Panc1 (cell line): ENCODE measurements around the gene PDHA1. TPM values are rescaled to one million over a fixed set of nuclear protein-coding genes. Genes with fewer than 3 reads are reported as not detected.

Experiments
- ATAC-seq: fragments of 200-7000 bp; cut with Tn5 transposase; 2 replicates; pipeline ENCODE4 v1.9.1; 2020; ENCODE audit warnings: mild to moderate bottlenecking, moderate library complexity
- BruUV-seq: library from RNA; stranded (reverse); fragments of 400-500 nt; replicated peaks from 2 replicates; lab custom pipeline; 2021; lab: Mats Ljungman, UMichigan
- CTCF ChIA-PET: fragments of 300-600 bp; sonication (Branson Sonifier 250); formaldehyde crosslinking; loops from one replicate; lab custom pipeline; 2022; ENCODE audit warnings: antibody characterized with exemption; lab: Charles Lee
- POLR2A ChIA-PET: fragments of 300-600 bp; sonication (Branson Sonifier 250); formaldehyde crosslinking; loops from one replicate; lab custom pipeline; 2022; ENCODE audit warnings: antibody characterized with exemption; lab: Charles Lee
- DNase-seq: peaks from one replicate; pipeline ENCODE4 v3.0.0-alpha.2; 2010; ENCODE audit warnings: low read depth, low spot score
- H3K27ac ChIP-seq: 2 replicates; pipeline ENCODE4 v1.5.1; 2011; ENCODE audit warnings: mild to moderate bottlenecking, low read length, inconsistent platforms
- H3K27me3 ChIP-seq: fragments of 200-500 bp; sonication (Bioruptor generic); 2 replicates; pipeline ENCODE4 v1.6.0; 2014; ENCODE audit warnings: low read length, inconsistent platforms; ENCODE audit not compliant: control insufficient read depth, insufficient read depth
- H3K36me3 ChIP-seq: fragments of 200-500 bp; sonication (Bioruptor generic); 2 replicates; pipeline ENCODE4 v1.5.1; 2014; ENCODE audit warnings: inconsistent platforms, mild to moderate bottlenecking, low read length, moderate library complexity; ENCODE audit not compliant: control insufficient read depth, insufficient read depth
- H3K4me1 ChIP-seq: 2 replicates; pipeline ENCODE4 v1.5.1; 2011; ENCODE audit warnings: inconsistent platforms, mild to moderate bottlenecking, low read length, moderate library complexity; ENCODE audit not compliant: control insufficient read depth, insufficient read depth
- H3K4me3 ChIP-seq, 2 experiments: 2 replicates each; pipeline ENCODE4 v1.5.1; 2011 to 2012; ENCODE audit warnings: low read depth in 2 of 2, low read length in 2 of 2, mild to moderate bottlenecking in 2 of 2, inconsistent platforms in 1 of 2, moderate library complexity in 1 of 2
- H3K9me3 ChIP-seq: fragments of 200-500 bp; sonication (Bioruptor generic); 2 replicates; pipeline ENCODE4 v1.5.1; 2014; ENCODE audit warnings: low read depth, mild to moderate bottlenecking, inconsistent platforms, low read length, moderate library complexity; ENCODE audit not compliant: control insufficient read depth, insufficient read depth
- CTCF ChIP-seq: fragments of 450-650 bp; IDR thresholded peaks from 2 replicates; pipeline ENCODE4 v1.5.1; 2017; ENCODE audit warnings: mild to moderate bottlenecking
- POLR2AphosphoS5 ChIP-seq: IDR thresholded peaks from 2 replicates; pipeline ENCODE4 v1.6.1; 2012; ENCODE audit warnings: mild to moderate bottlenecking, low read depth, low read length, moderate library complexity
- SIN3A ChIP-seq: IDR thresholded peaks from 2 replicates; pipeline ENCODE4 v1.6.1; 2012; ENCODE audit warnings: low read depth, mild to moderate bottlenecking, low read length, moderate library complexity, borderline replicate concordance; ENCODE audit not compliant: insufficient read depth
- TCF7L2 ChIP-seq: IDR thresholded peaks from 2 replicates; pipeline ENCODE4 v1.6.1; 2011; ENCODE audit warnings: mild to moderate bottlenecking, low read depth, low read length, inconsistent platforms
- in situ Hi-C: cut with HindIII; loops from 2 replicates; pipeline ENCODE4 v1.10.0; 2016; ENCODE audit warnings: low sequenced_read_pairs, low pct_unique_long_range_greater_than_20kb
- intact Hi-C: fragments of 100-400 bp; cut with micrococcal nuclease; formaldehyde crosslinking; loops from one replicate; pipeline ENCODE4 v1.10.0; 2022; ENCODE audit not compliant: unreplicated experiment
- total RNA-seq: library from RNA; stranded (reverse); gene quantifications from one replicate; pipeline ENCODE4 v1.2.1, GENCODE V29; 2021; ENCODE audit not compliant: unreplicated experiment
- TF ChIP-seq, protein P1 (sequence below), 2 experiments: IDR thresholded peaks; 2 replicates each; pipeline ENCODE4 v1.6.1; 2011 to 2012; ENCODE audit warnings: low read depth in 2 of 2, control low read depth in 1 of 2, low read length in 1 of 2, mild to moderate bottlenecking in 1 of 2, moderate library complexity in 1 of 2; ENCODE audit not compliant: insufficient read depth in 1 of 2

Gene PDHA1
- total RNA-seq, 1 experiment from 2014 or later: 149 TPM

- H3K27me3 ChIP-seq: no peaks in the 10 kb centered on the region
- H3K4me3 ChIP-seq: no peak overlapping the region
- in situ Hi-C loops: no loop called here
- no TSS peak for BruUV-seq
- ChIA-PET POLR2A (no interaction called here), CTCF (interaction anchor here (0.7 kb wide), 1 partner anchor 163 kb away, joined by 4 read pairs; no protein-coding TSS in a partner anchor)
- no peaks in the 10 kb centered on the region for H3K9me3 ChIP-seq
- peak; percentile 30; the same call in 1 of the 2 replicates for ATAC-seq
- no peak for DNase-seq
- intact Hi-C loops: no loop called here
- H3K4me1 ChIP-seq: no peaks in the 10 kb centered on the region
- H3K27ac ChIP-seq: no peak overlapping the region
- no peaks in the 10 kb centered on the region for H3K36me3 ChIP-seq
- no peak for TF ChIP-seq SIN3A
- no peak for TF ChIP-seq TCF7L2
- no peak; the same call in 1 of the 2 replicates for TF ChIP-seq CTCF
- no peak for TF ChIP-seq POLR2AphosphoS5
- TF ChIP-seq, protein P1, sequence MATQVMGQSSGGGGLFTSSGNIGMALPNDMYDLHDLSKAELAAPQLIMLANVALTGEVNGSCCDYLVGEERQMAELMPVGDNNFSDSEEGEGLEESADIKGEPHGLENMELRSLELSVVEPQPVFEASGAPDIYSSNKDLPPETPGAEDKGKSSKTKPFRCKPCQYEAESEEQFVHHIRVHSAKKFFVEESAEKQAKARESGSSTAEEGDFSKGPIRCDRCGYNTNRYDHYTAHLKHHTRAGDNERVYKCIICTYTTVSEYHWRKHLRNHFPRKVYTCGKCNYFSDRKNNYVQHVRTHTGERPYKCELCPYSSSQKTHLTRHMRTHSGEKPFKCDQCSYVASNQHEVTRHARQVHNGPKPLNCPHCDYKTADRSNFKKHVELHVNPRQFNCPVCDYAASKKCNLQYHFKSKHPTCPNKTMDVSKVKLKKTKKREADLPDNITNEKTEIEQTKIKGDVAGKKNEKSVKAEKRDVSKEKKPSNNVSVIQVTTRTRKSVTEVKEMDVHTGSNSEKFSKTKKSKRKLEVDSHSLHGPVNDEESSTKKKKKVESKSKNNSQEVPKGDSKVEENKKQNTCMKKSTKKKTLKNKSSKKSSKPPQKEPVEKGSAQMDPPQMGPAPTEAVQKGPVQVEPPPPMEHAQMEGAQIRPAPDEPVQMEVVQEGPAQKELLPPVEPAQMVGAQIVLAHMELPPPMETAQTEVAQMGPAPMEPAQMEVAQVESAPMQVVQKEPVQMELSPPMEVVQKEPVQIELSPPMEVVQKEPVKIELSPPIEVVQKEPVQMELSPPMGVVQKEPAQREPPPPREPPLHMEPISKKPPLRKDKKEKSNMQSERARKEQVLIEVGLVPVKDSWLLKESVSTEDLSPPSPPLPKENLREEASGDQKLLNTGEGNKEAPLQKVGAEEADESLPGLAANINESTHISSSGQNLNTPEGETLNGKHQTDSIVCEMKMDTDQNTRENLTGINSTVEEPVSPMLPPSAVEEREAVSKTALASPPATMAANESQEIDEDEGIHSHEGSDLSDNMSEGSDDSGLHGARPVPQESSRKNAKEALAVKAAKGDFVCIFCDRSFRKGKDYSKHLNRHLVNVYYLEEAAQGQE (IDR thresholded peaks at IDR 0.05; ENCODE audit: insufficient read depth in 1 of 2, low read depth in 2 of 2, low read length in 1 of 2): no peak
Observed at GRCh38 chrX:19372547-19373331, 29.0 kb downstream of the PDHA1 start.

DNA sequence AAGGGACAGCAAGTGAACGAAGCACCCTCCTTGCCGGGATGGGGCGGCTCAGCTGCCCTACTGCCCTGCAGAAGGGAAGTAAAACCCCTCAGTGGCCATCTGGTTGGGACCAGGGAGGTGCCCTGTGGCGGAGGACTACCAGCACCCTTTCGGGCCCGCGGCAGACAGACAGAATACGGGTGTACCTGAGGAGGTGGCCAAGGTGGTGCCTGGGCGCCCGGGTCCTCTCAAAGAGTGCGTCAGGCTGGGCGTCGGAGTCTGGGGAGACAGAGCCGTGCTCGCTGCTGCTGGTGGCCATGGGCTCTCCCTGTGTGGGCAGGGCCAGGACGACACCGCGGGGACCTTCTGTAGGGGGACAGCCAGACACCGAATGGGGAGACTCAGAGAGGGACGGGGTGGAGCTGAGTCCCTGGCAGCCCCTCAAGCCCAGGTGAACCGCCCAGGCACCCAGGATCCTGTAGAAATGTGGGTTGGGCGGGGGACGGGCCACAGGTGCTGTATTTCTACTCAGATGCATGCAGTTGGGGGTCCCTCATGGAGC, 29.7 kb downstream of the PDHA1 start:
- CTCF ChIA-PET: no interaction called here
- in situ Hi-C loops: no loop called here

More for the DNA sequence above, 29.7 kb downstream of the PDHA1 start:
- POLR2A ChIA-PET: no interaction called here
- no peaks in the 10 kb centered on the region for H3K4me1 ChIP-seq
- H3K9me3 ChIP-seq: no peaks in the 10 kb centered on the region
- H3K36me3 ChIP-seq: no peaks in the 10 kb centered on the region
- no peak overlapping the region for H3K27ac ChIP-seq
- no peak for TF ChIP-seq CTCF
- TF ChIP-seq SIN3A: no peak
- no peak for TF ChIP-seq TCF7L2
- no peak for TF ChIP-seq POLR2AphosphoS5
- TF ChIP-seq, protein P1 (IDR thresholded peaks at IDR 0.05; ENCODE audit: insufficient read depth in 1 of 2, low read depth in 2 of 2, low read length in 1 of 2): no peak
- intact Hi-C loops: no loop called here
- ATAC-seq (no peak), DNase-seq (no peak)
- no peaks in the 10 kb centered on the region for H3K27me3 ChIP-seq
- no TSS peak for BruUV-seq
- H3K4me3 ChIP-seq: no peak overlapping the region
